ENCODE results near the gene TTLL8.

The TTLL8 gene

GRCh38 chr22:50051930-50052329 is 6.2 kb downstream of the TTLL8 start:
- Histone ChIP-seq H3K4me1 (ENCODE audit: control insufficient read depth in 1 of 2, insufficient read depth in 1 of 2, low read depth in 1 of 2, low read length in 1 of 2) (no peaks in the 10 kb centered on the region), H3K27me3 (peaks cover 11% of the 10 kb centered on the region), H3K36me3 (no peaks in the 10 kb centered on the region), H3K27ac (no peak overlapping the region), H3K4me3 (ENCODE audit: low read depth in 1 of 2, low read length in 1 of 2) (no peak overlapping the region), H3K9me3 (no peaks in the 10 kb centered on the region)
- no peak for TF ChIP-seq CTCF (IDR thresholded peaks at IDR 0.05)

GRCh38 chr22:50049299-50050195 is 8.6 kb downstream of the TTLL8 start:
- no peak overlapping the region for H3K27ac ChIP-seq
- TF ChIP-seq CTCF (IDR thresholded peaks at IDR 0.05) = no peak
- no peaks in the 10 kb centered on the region for H3K36me3 ChIP-seq
- H3K4me3 ChIP-seq (ENCODE audit: low read depth in 1 of 2, low read length in 1 of 2) = no peak overlapping the region
- no peaks in the 10 kb centered on the region for H3K9me3 ChIP-seq
- peaks cover 20% of the 10 kb centered on the region for H3K27me3 ChIP-seq
- no peaks in the 10 kb centered on the region for H3K4me1 ChIP-seq (ENCODE audit: control insufficient read depth in 1 of 2, insufficient read depth in 1 of 2, low read depth in 1 of 2, low read length in 1 of 2)

GRCh38 chr22:50048836-50049235 is 9.3 kb downstream of the TTLL8 start:
- Histone ChIP-seq H3K4me3 (ENCODE audit: low read depth in 1 of 2, low read length in 1 of 2) (no peak overlapping the region), H3K36me3 (no peaks in the 10 kb centered on the region), H3K9me3 (no peaks in the 10 kb centered on the region), H3K4me1 (ENCODE audit: control insufficient read depth in 1 of 2, insufficient read depth in 1 of 2, low read depth in 1 of 2, low read length in 1 of 2) (no peaks in the 10 kb centered on the region), H3K27ac (no peak overlapping the region), H3K27me3 (peaks cover 27% of the 10 kb centered on the region)
- no peak for TF ChIP-seq CTCF (IDR thresholded peaks at IDR 0.05)

GRCh38 chr22:50048061-50048765 is 9.9 kb downstream of the TTLL8 start:
- Histone ChIP-seq H3K27ac (no peak overlapping the region), H3K36me3 (no peaks in the 10 kb centered on the region), H3K9me3 (no peaks in the 10 kb centered on the region), H3K4me3 (ENCODE audit: low read depth in 1 of 2, low read length in 1 of 2) (no peak overlapping the region), H3K27me3 (peaks cover 33% of the 10 kb centered on the region), H3K4me1 (ENCODE audit: control insufficient read depth in 1 of 2, insufficient read depth in 1 of 2, low read depth in 1 of 2, low read length in 1 of 2) (no peaks in the 10 kb centered on the region)
- no peak for TF ChIP-seq CTCF (IDR thresholded peaks at IDR 0.05)

GRCh38 chr22:50047346-50047745 is 10.8 kb downstream of the TTLL8 start:
- no peaks in the 10 kb centered on the region for H3K4me1 ChIP-seq (ENCODE audit: control insufficient read depth in 1 of 2, insufficient read depth in 1 of 2, low read depth in 1 of 2, low read length in 1 of 2)
- TF ChIP-seq CTCF (IDR thresholded peaks at IDR 0.05) = no peak
- no peaks in the 10 kb centered on the region for H3K9me3 ChIP-seq
- H3K27me3 ChIP-seq = peaks cover 41% of the 10 kb centered on the region
- H3K27ac ChIP-seq = no peak overlapping the region
- H3K4me3 ChIP-seq (ENCODE audit: low read depth in 1 of 2, low read length in 1 of 2) = no peak overlapping the region
- no peaks in the 10 kb centered on the region for H3K36me3 ChIP-seq
